Tibial nerve (tissue), 4 donors: ENCODE measurements around the gene CYP4F8. TPM values are rescaled to one million over a fixed set of nuclear protein-coding genes. Genes with fewer than 3 reads are reported as not detected.

Source experiments
- DNase-seq, 2 donors: peaks; one replicate each; pipeline ENCODE4 v3.0.0-alpha.2; 2019; ENCODE audit warnings: low spot score in 2 of 2
- H3K27ac ChIP-seq, 4 donors: fragments of 200-600 bp; sonication (generic) in 3 of 4; one replicate each; pipeline ENCODE4 v1.5.1; 2017 to 2019; ENCODE audit warnings: mild to moderate bottlenecking in 1 of 4
- H3K27me3 ChIP-seq, 2 donors: fragments of 200-600 bp; sonication (generic) in 1 of 2; one replicate each; pipeline versions ENCODE4 v1.5.1 to v1.6.0; 2017 to 2019
- H3K36me3 ChIP-seq, 3 donors: fragments of 200-600 bp; sonication (generic); one replicate each; pipeline ENCODE4 v1.5.1; 2018 to 2019
- H3K4me1 ChIP-seq, 4 donors: fragments of 200-600 bp; sonication (generic) in 3 of 4; one replicate each; pipeline ENCODE4 v1.5.1; 2017 to 2019
- H3K4me3 ChIP-seq, 4 donors: fragments of 200-600 bp; sonication (generic) in 3 of 4; one replicate each; pipeline ENCODE4 v1.5.1; 2017 to 2019; ENCODE audit warnings: mild to moderate bottlenecking in 1 of 4, moderate library complexity in 1 of 4
- H3K9me3 ChIP-seq, 4 donors: fragments of 200-600 bp; sonication (generic) in 3 of 4; one replicate each; pipeline ENCODE4 v1.5.1; 2017 to 2019
- CTCF ChIP-seq, 5 experiments: fragments of 200-600 bp in 3 of 5; fragments of 450-650 bp in 2 of 5; sonication (generic) in 3 of 5; IDR thresholded peaks; one replicate each; pipeline ENCODE4 v1.5.1; 2016 to 2019; ENCODE audit warnings: antibody characterized with exemption in 5 of 5, mild to moderate bottlenecking in 3 of 5, moderate library complexity in 2 of 5
- EP300 ChIP-seq, 2 donors: sonication (generic); formaldehyde crosslinking; IDR thresholded peaks; one replicate each; pipeline ENCODE4 v1.6.1; 2017; ENCODE audit warnings: antibody characterized with exemption in 2 of 2, mild to moderate bottlenecking in 1 of 2
- POLR2A ChIP-seq, 2 donors: fragments of 450-650 bp; IDR thresholded peaks; one replicate each; pipeline ENCODE4 v1.6.1; 2017; ENCODE audit warnings: antibody characterized with exemption in 2 of 2, mild to moderate bottlenecking in 2 of 2, moderate library complexity in 2 of 2
- WGBS, 2 donors: methylation state at CpG; one replicate each; pipeline ENCODE4 v1.1.5; 2018; 5-methylcytosine and 5-hydroxymethylcytosine counted together
- total RNA-seq, 4 donors: library from RNA; depleted of rRNA; stranded (reverse); fragments of >200 nt; gene quantifications; one replicate each; pipeline ENCODE4 v1.1.0, GENCODE V29; 2016

CYP4F8 gene
- total RNA-seq, 4 donors from 2014 or later = not detected

- DNase-seq = no peak
- WGBS, 2 donors = 61 to 62% methylated on average over 17 to 21 of the region's 22 CpGs
- Histone ChIP-seq H3K27me3 (peaks cover 0 to 22% of the 10 kb centered on the region in 2 donors), H3K9me3 (no peaks in the 10 kb centered on the region), H3K4me3 (no peak overlapping the region), H3K4me1 (peaks cover 0 to 3% (median 0%) of the 10 kb centered on the region in 4 donors), H3K36me3 (no peaks in the 10 kb centered on the region), H3K27ac (no peak overlapping the region)
- TF ChIP-seq EP300 (IDR thresholded peaks at IDR 0.05) (no peak), CTCF (IDR thresholded peaks at IDR 0.05) (no peak), POLR2A (IDR thresholded peaks at IDR 0.05) (no peak)
Measured at GRCh38 chr19:15628236-15629002, 13.4 kb downstream of the CYP4F8 start.

GRCh38 chr19:15629003-15629880 is 14.2 kb downstream of the CYP4F8 start:
- peaks cover 0 to 17% of the 10 kb centered on the region in 2 donors for H3K27me3 ChIP-seq
- 4 to 10% methylated on average over 14 to 22 of the region's 25 CpGs for WGBS, 2 donors
- TF ChIP-seq CTCF (IDR thresholded peaks at IDR 0.05) (peak; percentile 89 to 98 (median 93)), EP300 (IDR thresholded peaks at IDR 0.05) (no peak)

GRCh38 chr19:15631817-15632216 is 16.8 kb downstream of the CYP4F8 start:
- Histone ChIP-seq H3K36me3 (no peaks in the 10 kb centered on the region), H3K4me1 (peaks cover 0 to 3% (median 0%) of the 10 kb centered on the region in 4 donors), H3K27me3 (peaks cover 0 to 17% of the 10 kb centered on the region in 2 donors), H3K9me3 (no peaks in the 10 kb centered on the region), H3K27ac (no peak overlapping the region), H3K4me3 (no peak overlapping the region)
- TF ChIP-seq EP300 (IDR thresholded peaks at IDR 0.05) (no peak), CTCF (IDR thresholded peaks at IDR 0.05) (peak in 2 of 5 experiments; percentile 16 to 36), POLR2A (IDR thresholded peaks at IDR 0.05) (no peak)
- 2 to 4% methylated on average over 9 of the region's 9 CpGs for WGBS, 2 donors
- DNase-seq = no peak

More at GRCh38 chr19:15629003-15629880, 14.2 kb downstream of the CYP4F8 start:
- peaks cover 0 to 3% (median 0%) of the 10 kb centered on the region in 4 donors for H3K4me1 ChIP-seq
- no peaks in the 10 kb centered on the region for H3K9me3 ChIP-seq
- H3K4me3 ChIP-seq = no peak overlapping the region
- H3K36me3 ChIP-seq = no peaks in the 10 kb centered on the region
- DNase-seq = peak; percentile 72 to 88
- H3K27ac ChIP-seq = no peak overlapping the region

GRCh38 chr19:15633082-15633835 is 18.2 kb downstream of the CYP4F8 start:
- Histone ChIP-seq H3K27ac (no peak overlapping the region), H3K9me3 (no peaks in the 10 kb centered on the region), H3K4me1 (peaks cover 0 to 3% (median 0%) of the 10 kb centered on the region in 4 donors), H3K36me3 (no peaks in the 10 kb centered on the region), H3K4me3 (no peak overlapping the region), H3K27me3 (peaks cover 0 to 15% of the 10 kb centered on the region in 2 donors)
- peak in 1 of 2 donors; percentile 11 for TF ChIP-seq EP300 (IDR thresholded peaks at IDR 0.05)
- TF ChIP-seq CTCF (IDR thresholded peaks at IDR 0.05) = no peak
- no peak for DNase-seq
- 50 to 60% methylated on average over 5 of the region's 5 CpGs for WGBS, 2 donors
